Activated naive CD4-positive, alpha-beta T cell treated with anti-CD3 and anti-CD28 coated beads, Interleukin-2, amount 50 U/mL, for 72 hours (primary cell): ENCODE data around the gene SPATA25. TPM values are rescaled to one million over a fixed set of nuclear protein-coding genes. Genes with fewer than 3 reads are reported as not detected.

Experiments
- ATAC-seq, 2 donors: fragments of 150-1000 bp; cut with Tn5 transposase; 2 replicates each; pipeline ENCODE4 v1.10.0; 2021; ENCODE audit warnings: mild to moderate bottlenecking in 2 of 2, moderate library complexity in 2 of 2
- DNase-seq, 2 donors: peaks; one replicate each; pipeline ENCODE4 v3.0.0; 2021 to 2022; ENCODE audit warnings: low spot score in 2 of 2
- H3K27ac Mint-ChIP-seq, 2 donors: one replicate each; pipeline ENCODE4 v1.8.0; 2022; ENCODE audit warnings: mild to moderate bottlenecking in 2 of 2, mixed read lengths in 2 of 2
- H3K36me3 Mint-ChIP-seq, 2 donors: one replicate each; pipeline ENCODE4 v1.8.0; 2022; ENCODE audit warnings: mixed read lengths in 2 of 2
- H3K9me3 Mint-ChIP-seq, 2 donors: one replicate each; pipeline ENCODE4 v1.8.0; 2022; ENCODE audit warnings: mixed read lengths in 2 of 2
- total RNA-seq, 2 donors: library from RNA; stranded (reverse); gene quantifications; one replicate each; pipeline ENCODE4 v1.2.3, GENCODE V29; 2022

Gene SPATA25
- total RNA-seq, 2 donors from 2014 or later, result 0.64 to 1.8 TPM

DNA sequence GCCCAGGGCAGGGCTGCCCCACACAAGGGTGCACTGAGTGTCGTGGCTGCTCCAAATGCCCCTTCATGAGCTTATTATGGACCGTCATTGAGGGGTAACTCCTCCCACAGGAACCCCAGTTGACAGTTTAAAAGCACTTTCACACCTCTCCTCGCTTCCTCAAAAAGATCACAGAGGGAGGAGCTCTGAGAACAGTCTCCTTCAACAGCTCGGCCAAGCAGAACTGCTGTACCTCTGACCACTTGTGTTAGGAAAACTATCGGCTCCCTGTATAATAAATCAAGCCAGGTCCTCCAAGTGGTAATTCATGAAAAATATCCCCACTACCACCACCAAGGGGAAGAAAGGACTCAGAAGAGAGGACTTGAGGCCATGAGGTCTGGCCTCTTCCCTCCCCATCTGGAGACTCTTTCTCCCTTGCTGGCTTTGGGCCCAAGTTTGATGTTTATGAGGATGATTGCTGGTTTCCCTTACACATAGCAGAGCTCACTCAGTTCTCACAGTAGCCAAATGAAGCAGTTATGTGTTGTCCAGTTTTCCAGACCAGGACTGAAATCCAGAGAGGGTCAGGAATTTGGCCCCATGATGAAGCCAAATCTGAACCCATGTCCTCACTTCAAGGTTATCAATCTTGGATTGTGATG is 45.1 kb downstream of the SPATA25 start:
- H3K9me3 Mint-ChIP-seq, result no peaks in the 10 kb centered on the region
- H3K36me3 Mint-ChIP-seq, result peaks cover 0 to 4% of the 10 kb centered on the region in 2 donors
- H3K27ac Mint-ChIP-seq, result peak overlapping the region in 1 of 2 donors; percentile 79
- ATAC-seq, result no peak
- DNase-seq, result no peak

DNA sequence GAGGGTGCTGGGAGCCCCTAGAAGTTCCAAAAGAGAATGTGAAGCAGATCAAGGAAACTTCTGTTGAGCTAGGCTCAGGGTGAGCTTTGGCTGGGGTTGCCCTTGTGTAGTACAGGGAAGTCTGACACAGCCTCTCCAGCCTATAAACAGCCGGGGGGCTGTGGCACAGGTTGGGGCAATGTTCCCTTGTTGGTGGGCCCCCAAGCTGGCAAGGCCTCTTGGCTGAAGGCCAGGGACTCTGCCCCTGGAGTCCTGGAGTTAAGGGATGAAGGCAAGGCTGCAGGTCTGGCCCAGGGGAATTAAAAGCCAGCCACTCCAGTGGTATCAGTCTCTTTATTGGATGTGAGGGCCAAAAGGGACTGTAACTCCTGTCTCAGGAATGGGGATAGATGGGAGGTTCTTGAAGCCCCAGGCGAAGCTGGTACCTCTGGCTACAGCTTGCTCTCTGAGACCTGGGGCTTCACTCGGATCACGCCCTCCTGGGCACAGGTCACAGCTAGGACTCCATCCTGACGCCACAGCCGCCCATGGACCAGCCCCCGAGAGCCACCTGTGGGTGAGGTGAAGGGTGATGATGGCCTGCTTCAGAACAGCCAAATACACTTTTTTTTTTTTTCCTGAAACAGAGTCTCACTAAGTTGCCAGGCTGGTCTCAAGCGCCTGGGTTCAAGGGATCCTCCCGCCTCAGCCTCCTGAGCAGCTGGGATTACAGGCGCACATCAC is 45.9 kb downstream of the SPATA25 start:
- Mint-ChIP-seq H3K27ac (peak overlapping the region in 1 of 2 donors; percentile 44), H3K9me3 (no peaks in the 10 kb centered on the region), H3K36me3 (peaks cover 0 to 4% of the 10 kb centered on the region in 2 donors)
- ATAC-seq (no peak), DNase-seq (no peak)

DNA sequence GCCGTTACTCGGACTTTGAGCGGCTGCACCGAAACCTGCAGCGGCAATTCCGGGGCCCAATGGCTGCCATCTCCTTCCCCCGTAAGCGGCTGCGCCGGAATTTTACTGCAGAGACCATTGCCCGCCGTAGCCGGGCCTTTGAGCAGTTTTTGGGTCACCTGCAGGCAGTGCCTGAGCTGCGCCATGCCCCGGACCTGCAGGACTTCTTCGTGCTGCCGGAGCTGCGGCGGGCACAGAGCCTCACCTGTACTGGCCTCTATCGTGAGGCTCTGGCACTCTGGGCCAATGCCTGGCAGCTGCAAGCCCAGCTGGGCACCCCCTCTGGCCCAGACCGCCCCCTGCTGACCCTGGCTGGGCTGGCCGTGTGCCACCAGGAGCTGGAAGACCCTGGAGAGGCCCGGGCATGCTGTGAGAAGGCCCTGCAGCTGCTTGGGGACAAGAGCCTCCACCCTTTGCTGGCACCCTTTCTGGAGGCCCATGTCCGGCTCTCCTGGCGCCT is 46.7 kb downstream of the SPATA25 start:
- no peak for ATAC-seq
- DNase-seq, result no peak
- peak overlapping the region in 1 of 2 donors; percentile 44 for H3K27ac Mint-ChIP-seq
- H3K9me3 Mint-ChIP-seq, result no peaks in the 10 kb centered on the region
- peaks cover 0 to 4% of the 10 kb centered on the region in 2 donors for H3K36me3 Mint-ChIP-seq

DNA sequence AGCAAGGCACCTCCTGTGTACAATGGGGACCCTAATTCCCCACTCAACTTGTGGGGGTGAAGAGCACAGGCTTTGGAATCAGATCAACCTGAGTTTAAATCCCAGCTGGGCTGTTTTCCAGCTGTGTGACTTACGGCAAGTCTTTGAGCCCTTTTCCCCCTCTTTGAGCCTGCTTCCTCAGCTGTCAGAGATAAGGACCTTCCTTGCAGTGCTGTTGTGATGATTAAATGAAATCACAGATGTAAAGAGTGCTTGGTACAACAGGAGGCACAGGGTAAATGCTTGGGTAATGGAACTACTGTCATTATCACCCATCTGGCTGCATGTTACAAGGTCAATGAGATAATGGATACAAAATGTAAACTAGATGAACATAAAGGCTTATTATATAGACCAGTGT is 50.6 kb downstream of the SPATA25 start:
- ATAC-seq (no peak), DNase-seq (no peak)
- Mint-ChIP-seq H3K27ac (no peak overlapping the region), H3K36me3 (no peaks in the 10 kb centered on the region), H3K9me3 (no peaks in the 10 kb centered on the region)

Other genes with a start within 250 kb of the SPATA25 start
- gene WFDC11, start 217.4 kb downstream of the SPATA25 start, total RNA-seq, result not detected
- gene WFDC13, start 185.6 kb downstream of the SPATA25 start, total RNA-seq, result not detected
- gene WFDC10B, start 182.6 kb downstream of the SPATA25 start, total RNA-seq, result not detected
- gene SPINT4, start 165.3 kb downstream of the SPATA25 start, total RNA-seq, result not detected
- under 1 TPM; 0.31 to 0.34 TPM for gene WFDC3, start 95.7 kb downstream of the SPATA25 start, total RNA-seq
- 10 to 100 TPM; 23.2 to 24.4 TPM for gene DNTTIP1, start 95.7 kb downstream of the SPATA25 start, total RNA-seq
- gene UBE2C, start 75.0 kb downstream of the SPATA25 start, total RNA-seq, result 100 to 1,000 TPM; 200 to 371 TPM
- gene TNNC2, start 60.3 kb downstream of the SPATA25 start, total RNA-seq, result not detected
- gene SNX21, start 53.8 kb downstream of the SPATA25 start, total RNA-seq, result 1 to 10 TPM; 2.1 to 2.5 TPM
- gene ACOT8, start 30.2 kb downstream of the SPATA25 start, total RNA-seq, result 10 to 100 TPM; 29.1 to 31.3 TPM
- 1 to 10 TPM; 5.7 to 8.4 TPM for gene ZSWIM3, start 30.0 kb downstream of the SPATA25 start, total RNA-seq
- 10 to 100 TPM; 11.3 to 11.9 TPM for gene ZSWIM1, start 6.4 kb downstream of the SPATA25 start, total RNA-seq
- gene NEURL2, start 3.6 kb upstream of the SPATA25 start, total RNA-seq, result 1 to 10 TPM; 1.5 to 3.4 TPM
- gene CTSA, start 3.7 kb upstream of the SPATA25 start, total RNA-seq, result 10 to 100 TPM; 55.6 to 98.5 TPM
- 10 to 100 TPM; 11.0 to 12.9 TPM for gene PLTP, start 24.5 kb upstream of the SPATA25 start, total RNA-seq
- gene PCIF1, start 47.1 kb upstream of the SPATA25 start, total RNA-seq, result 10 to 100 TPM; 31.8 to 51.0 TPM
- gene ZNF335, start 84.6 kb upstream of the SPATA25 start, total RNA-seq, result 10 to 100 TPM; 31.0 to 62.6 TPM
- gene MMP9, start 121.3 kb upstream of the SPATA25 start, total RNA-seq, result under 1 TPM in 1 of 2 donors, not detected in 1; 0.10 TPM
- gene SLC12A5, start 141.6 kb upstream of the SPATA25 start, total RNA-seq, result under 1 TPM; 0.34 to 0.66 TPM
- 10 to 100 TPM in 1 of 2 donors, 1 to 10 TPM in 1; 2.2 to 15.2 TPM for gene NCOA5, start 202.3 kb upstream of the SPATA25 start, total RNA-seq
- gene CD40, start 230.7 kb upstream of the SPATA25 start, total RNA-seq, result 10 to 100 TPM in 1 of 2 donors, 1 to 10 TPM in 1; 8.8 to 10.0 TPM